Astrocyte (in vitro differentiated cells and primary cell): ENCODE data around the gene APLP2. TPM values are rescaled to one million over a fixed set of nuclear protein-coding genes. Genes with fewer than 3 reads are reported as not detected.
"Not testable (repeated sequence)": the region's sequence is repeated elsewhere in the genome, so short reads cannot be mapped to it uniquely, and the experiment has no call there.

Source experiments
- DNase-seq: peaks from one replicate; pipeline ENCODE4 v3.0.0-alpha.2; 2010; ENCODE audit warnings: low read depth
- FAIRE-seq: peaks from 2 replicates; lab custom pipeline; 2011; peaks lifted over from hg19 to GRCh38; lab: Jason Lieb, UNC
- H2AFZ ChIP-seq: 2 replicates; pipeline ENCODE4 v1.6.0; 2012; ENCODE audit warnings: low read depth, low read length, inconsistent platforms
- H3K27ac ChIP-seq: 2 replicates; pipeline ENCODE4 v1.5.1; 2011; ENCODE audit warnings: low read depth, low read length, inconsistent platforms
- H3K27me3 ChIP-seq: 2 replicates; pipeline ENCODE4 v1.6.0; 2011; ENCODE audit warnings: low read length, inconsistent platforms; ENCODE audit not compliant: insufficient read depth
- H3K36me3 ChIP-seq: 2 replicates; pipeline ENCODE4 v1.5.1; 2011; ENCODE audit warnings: low read length, inconsistent platforms; ENCODE audit not compliant: insufficient read depth
- H3K4me1 ChIP-seq: 2 replicates; pipeline ENCODE4 v1.5.1; 2011; ENCODE audit warnings: low read length, inconsistent platforms; ENCODE audit not compliant: insufficient read depth
- H3K4me2 ChIP-seq: 2 replicates; pipeline ENCODE4 v1.6.0; 2012; ENCODE audit warnings: low read length, inconsistent platforms
- H3K4me3 ChIP-seq: 2 replicates; pipeline ENCODE4 v1.5.1; 2011; ENCODE audit warnings: low read depth, mild to moderate bottlenecking, low read length, inconsistent platforms; ENCODE audit not compliant: insufficient read depth
- H3K79me2 ChIP-seq: 2 replicates; pipeline ENCODE4 v1.6.0; 2012; ENCODE audit warnings: mild to moderate bottlenecking, low read length, inconsistent platforms; ENCODE audit not compliant: insufficient read depth
- H3K9ac ChIP-seq: 2 replicates; pipeline ENCODE4 v1.6.0; 2012; ENCODE audit warnings: mild to moderate bottlenecking, low read length, inconsistent platforms
- H3K9me3 ChIP-seq: 2 replicates; pipeline ENCODE4 v1.5.1; 2012; ENCODE audit warnings: low read depth, mild to moderate bottlenecking, low read length, inconsistent platforms; ENCODE audit not compliant: insufficient read depth
- H4K20me1 ChIP-seq: 2 replicates; pipeline ENCODE4 v1.6.0; 2012; ENCODE audit warnings: low read length, inconsistent platforms; ENCODE audit not compliant: insufficient read depth
- H3K27ac Mint-ChIP-seq: one replicate; pipeline ENCODE4 v1.8.0; 2021; ENCODE audit warnings: mild to moderate bottlenecking, mixed read lengths; ENCODE audit not compliant: unreplicated experiment
- H3K27me3 Mint-ChIP-seq: one replicate; pipeline ENCODE4 v1.8.0; 2021; ENCODE audit warnings: low read depth, mixed read lengths; ENCODE audit not compliant: unreplicated experiment
- H3K36me3 Mint-ChIP-seq: one replicate; pipeline ENCODE4 v1.8.0; 2021; ENCODE audit warnings: low read depth, mixed read lengths; ENCODE audit not compliant: unreplicated experiment
- H3K4me1 Mint-ChIP-seq: one replicate; pipeline ENCODE4 v1.8.0; 2021; ENCODE audit warnings: low read depth, mixed read lengths; ENCODE audit not compliant: unreplicated experiment
- H3K4me3 Mint-ChIP-seq: one replicate; pipeline ENCODE4 v1.8.0; 2021; ENCODE audit warnings: mild to moderate bottlenecking, moderate library complexity, mixed read lengths; ENCODE audit not compliant: unreplicated experiment
- H3K9me3 Mint-ChIP-seq: one replicate; pipeline ENCODE4 v1.8.0; 2021; ENCODE audit warnings: mild to moderate bottlenecking, mixed read lengths; ENCODE audit not compliant: unreplicated experiment
- CTCF ChIP-seq: IDR thresholded peaks from 2 replicates; pipeline ENCODE4 v1.5.1; 2011; ENCODE audit warnings: low read depth, mild to moderate bottlenecking, inconsistent platforms, low read length, moderate library complexity; ENCODE audit not compliant: insufficient read depth
- EZH2 ChIP-seq: IDR thresholded peaks from 2 replicates; pipeline ENCODE4 v1.6.1; 2012; ENCODE audit warnings: mild to moderate bottlenecking, low read length, inconsistent platforms; ENCODE audit not compliant: insufficient read depth
- total RNA-seq: library from RNA; stranded (reverse); gene quantifications from 2 replicates; pipeline ENCODE4 v1.2.1, GENCODE V29; 2021

APLP2 gene
- total RNA-seq, 1 donor from 2014 or later, result 849 TPM

GRCh38 chr11:130168105-130168504 is 98.4 kb downstream of the APLP2 start:
- no peaks in the 10 kb centered on the region for H3K36me3 Mint-ChIP-seq
- Histone ChIP-seq H3K4me2 (peak overlapping the region; percentile 21), H3K36me3 (no peaks in the 10 kb centered on the region), H3K79me2 (no peaks in the 10 kb centered on the region), H3K4me1 (peaks cover 19% of the 10 kb centered on the region), H3K9me3 (no peaks in the 10 kb centered on the region), H3K9ac (no peak overlapping the region), H3K27ac (no peak overlapping the region), H2AFZ (no peak overlapping the region), H3K27me3 (peaks cover 5% of the 10 kb centered on the region), H4K20me1 (no peaks in the 10 kb centered on the region), H3K4me3 (no peak overlapping the region)
- DNase-seq (peak; percentile 77), FAIRE-seq (no peak)
- H3K27ac Mint-ChIP-seq, result no peak overlapping the region
- H3K4me1 Mint-ChIP-seq, result peaks cover 19% of the 10 kb centered on the region
- H3K4me3 Mint-ChIP-seq, result no peak overlapping the region
- TF ChIP-seq CTCF (no peak), EZH2 (no peak)
- H3K9me3 Mint-ChIP-seq, result no peaks in the 10 kb centered on the region
- peaks cover 6% of the 10 kb centered on the region for H3K27me3 Mint-ChIP-seq

- Histone ChIP-seq H3K4me1 (peaks cover 19% of the 10 kb centered on the region), H3K4me2 (no peak overlapping the region), H2AFZ (no peak overlapping the region), H3K9me3 (no peaks in the 10 kb centered on the region), H3K4me3 (no peak overlapping the region), H3K9ac (no peak overlapping the region), H3K27me3 (peaks cover 10% of the 10 kb centered on the region), H3K36me3 (no peaks in the 10 kb centered on the region), H3K27ac (no peak overlapping the region), H4K20me1 (no peaks in the 10 kb centered on the region), H3K79me2 (no peaks in the 10 kb centered on the region)
- TF ChIP-seq CTCF (no peak), EZH2 (no peak)
- H3K36me3 Mint-ChIP-seq, result no peaks in the 10 kb centered on the region
- H3K4me3 Mint-ChIP-seq, result no peak overlapping the region
- peaks cover 14% of the 10 kb centered on the region for H3K4me1 Mint-ChIP-seq
- peaks cover 4% of the 10 kb centered on the region for H3K27me3 Mint-ChIP-seq
- FAIRE-seq (no peak), DNase-seq (no peak)
- no peak overlapping the region for H3K27ac Mint-ChIP-seq
- no peaks in the 10 kb centered on the region for H3K9me3 Mint-ChIP-seq
These were observed 100.7 kb downstream of the APLP2 start for GRCh38 chr11:130170345-130170744.

GRCh38 chr11:130171534-130171933 is 101.8 kb downstream of the APLP2 start:
- peaks cover 10% of the 10 kb centered on the region for H3K27me3 ChIP-seq
- Mint-ChIP-seq H3K9me3 (no peaks in the 10 kb centered on the region), H3K4me1 (peaks cover 9% of the 10 kb centered on the region), H3K27me3 (peaks cover 4% of the 10 kb centered on the region), H3K4me3 (no peak overlapping the region), H3K36me3 (no peaks in the 10 kb centered on the region), H3K27ac (no peak overlapping the region)
- no peak overlapping the region for H3K27ac ChIP-seq
- FAIRE-seq (no peak), DNase-seq (no peak)
- H3K79me2 ChIP-seq, result no peaks in the 10 kb centered on the region
- no peaks in the 10 kb centered on the region for H3K9me3 ChIP-seq
- no peak overlapping the region for H3K9ac ChIP-seq
- H4K20me1 ChIP-seq, result no peaks in the 10 kb centered on the region
- peaks cover 11% of the 10 kb centered on the region for H3K4me1 ChIP-seq
- no peak overlapping the region for H3K4me2 ChIP-seq
- no peak for TF ChIP-seq CTCF
- no peak for TF ChIP-seq EZH2
- H3K36me3 ChIP-seq, result no peaks in the 10 kb centered on the region
- no peak overlapping the region for H3K4me3 ChIP-seq
- H2AFZ ChIP-seq, result no peak overlapping the region

GRCh38 chr11:130172001-130172400 is 102.3 kb downstream of the APLP2 start:
- not testable (repeated sequence) for H3K9me3 ChIP-seq, H3K4me2 ChIP-seq, DNase-seq, H3K9ac ChIP-seq, H3K4me1 Mint-ChIP-seq, H3K36me3 ChIP-seq, H3K36me3 Mint-ChIP-seq, H3K27ac Mint-ChIP-seq, H3K9me3 Mint-ChIP-seq, H4K20me1 ChIP-seq, H3K27me3 Mint-ChIP-seq, H3K4me3 Mint-ChIP-seq, H3K27ac ChIP-seq, H2AFZ ChIP-seq, H3K79me2 ChIP-seq, H3K4me1 ChIP-seq, H3K4me3 ChIP-seq, FAIRE-seq
- H3K27me3 ChIP-seq, result peaks cover 10% of the 10 kb centered on the region
